GM18873 (cell line): ENCODE results near the gene ADGRE1.

Experiments used
- ATAC-seq: cut with Tn5 transposase; IDR thresholded peaks from one replicate; pipeline ENCODE4 v1.9.1; 2021; ENCODE audit warnings: mild to moderate bottlenecking, moderate library complexity, moderate number of reproducible peaks; ENCODE audit not compliant: unreplicated experiment, low FRiP score

The ADGRE1 gene

DNA sequence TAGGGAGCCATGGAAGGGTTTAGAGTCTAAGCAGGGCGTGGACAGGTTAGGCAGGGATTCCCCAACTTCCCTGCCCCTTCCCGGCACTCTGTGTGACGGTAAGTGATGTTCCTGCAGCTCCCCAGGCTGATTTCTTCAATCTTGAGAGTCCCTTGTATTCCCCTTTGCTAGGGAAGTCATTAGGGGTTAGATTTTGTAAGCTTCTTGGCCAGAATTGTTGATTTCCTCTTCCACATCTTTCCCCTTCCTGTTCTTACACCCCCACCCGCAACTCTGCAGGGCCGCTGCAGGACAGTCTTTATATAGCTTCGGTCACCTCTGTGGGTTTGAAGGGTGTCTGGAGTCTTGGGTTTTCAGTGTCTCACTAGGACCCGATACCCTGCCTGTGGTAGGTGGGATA is 10.6 kb upstream of the ADGRE1 start:
- no peak for ATAC-seq

DNA sequence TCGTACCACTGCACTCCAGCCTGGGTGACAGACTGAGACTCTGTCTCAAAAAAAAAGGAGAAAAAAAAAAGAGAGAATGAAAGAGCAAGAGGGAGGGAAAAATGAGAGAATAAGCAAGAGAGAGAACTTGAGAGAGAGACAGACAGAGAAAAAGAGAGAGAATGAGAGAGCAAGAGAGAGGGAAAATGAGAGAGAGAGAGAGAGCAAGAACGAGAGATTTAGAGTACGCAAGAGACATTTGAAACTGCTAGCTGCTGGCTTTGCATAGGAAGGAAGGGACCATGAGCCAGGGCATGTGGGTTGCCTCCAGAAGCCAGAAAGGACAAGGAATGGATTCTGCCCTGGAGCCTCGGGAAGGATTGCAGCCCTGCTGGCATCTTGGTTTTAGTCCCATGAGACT is 9.6 kb upstream of the ADGRE1 start:
- ATAC-seq: no peak

DNA sequence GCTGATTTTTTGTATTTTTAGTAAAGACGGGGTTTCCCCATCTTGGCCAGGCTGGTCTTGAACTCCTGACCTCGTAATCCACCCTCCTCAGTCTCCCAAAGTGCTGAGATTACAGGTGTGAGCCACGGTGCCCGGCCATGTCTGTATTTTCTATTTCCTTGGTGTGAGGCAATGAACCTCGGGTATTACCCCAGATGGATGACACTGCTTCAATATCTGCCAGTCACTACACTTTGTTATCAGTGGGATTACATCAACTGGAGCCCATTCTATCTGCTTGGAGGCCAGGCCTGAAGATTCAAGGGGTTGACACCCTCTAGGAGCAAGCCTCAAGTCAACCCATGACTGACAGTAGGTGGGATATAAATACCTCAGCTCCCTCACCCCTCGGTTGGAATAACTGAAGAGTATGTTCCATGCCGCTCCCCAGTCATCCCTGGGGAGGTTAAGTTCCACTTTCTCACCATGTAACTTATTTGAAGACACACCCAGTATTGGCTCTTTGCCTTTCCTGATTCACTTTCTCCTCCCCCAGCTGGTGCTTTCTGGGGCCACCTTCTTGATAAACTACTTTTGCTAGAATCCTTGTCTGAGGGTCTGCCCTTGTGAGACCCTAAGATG is 992 bp upstream of the ADGRE1 start:
- ATAC-seq: no peak

DNA sequence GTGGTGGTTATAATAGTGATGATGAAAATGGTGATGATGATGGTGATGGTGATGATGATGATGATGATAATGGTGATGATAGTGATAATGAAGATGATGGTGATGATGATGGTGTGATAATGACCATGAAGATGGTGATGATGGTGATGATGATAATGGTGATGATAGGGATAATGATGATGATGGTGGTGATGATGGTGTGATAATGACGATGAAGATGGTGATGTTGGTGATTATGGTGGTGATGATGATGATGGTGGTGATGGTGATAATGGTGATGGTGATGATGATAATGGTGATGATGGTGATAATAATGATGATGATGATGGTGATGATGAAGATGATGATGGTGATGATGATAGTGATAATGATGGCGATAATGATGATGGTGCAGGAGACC is 1.6 kb downstream of the ADGRE1 start:
- ATAC-seq: no peak

DNA sequence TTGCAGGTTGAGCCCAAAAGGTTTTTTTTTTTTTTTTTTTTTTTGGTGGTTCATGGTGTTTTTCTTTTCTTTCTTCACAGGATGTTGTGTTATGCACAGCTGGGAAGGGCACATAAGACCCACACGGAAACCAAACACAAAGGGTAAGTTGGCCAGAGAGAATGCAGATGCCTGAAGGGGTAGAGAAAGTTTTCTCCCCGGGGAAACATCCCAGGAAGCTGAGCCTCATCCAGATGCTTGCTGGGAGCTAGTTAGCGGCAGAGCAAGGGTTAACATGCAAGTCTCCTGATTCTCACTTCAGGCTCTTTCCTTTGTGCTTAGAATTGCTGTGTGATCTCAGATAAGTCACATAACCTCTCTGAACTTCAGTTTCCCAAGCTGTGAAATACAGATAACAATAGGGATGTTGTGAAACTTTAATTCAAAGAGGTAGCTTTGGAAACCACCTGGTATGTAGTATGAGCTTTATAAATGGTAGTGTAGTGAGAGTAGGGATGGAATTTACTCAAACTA is 3.1 kb downstream of the ADGRE1 start:
- ATAC-seq: no peak

DNA sequence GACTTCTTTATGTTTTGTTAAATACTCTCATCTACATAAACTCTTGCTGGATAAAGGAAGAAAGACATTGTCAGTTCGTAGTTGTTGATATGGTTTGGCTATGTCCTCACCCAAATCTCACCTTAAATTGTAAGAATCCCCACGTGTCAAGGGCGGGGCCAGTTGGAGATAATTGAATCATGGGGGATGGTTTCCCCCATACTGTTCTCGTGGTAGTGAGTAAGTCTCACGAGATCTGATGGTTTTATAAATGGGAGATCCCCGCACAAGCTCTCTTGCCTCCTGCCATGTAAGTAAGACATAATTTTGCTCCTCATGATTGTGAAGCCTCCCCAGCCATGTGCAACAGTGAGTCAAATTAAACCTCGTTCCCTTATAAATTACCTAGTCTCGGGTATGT is 3.6 kb downstream of the ADGRE1 start:
- ATAC-seq: no peak

DNA sequence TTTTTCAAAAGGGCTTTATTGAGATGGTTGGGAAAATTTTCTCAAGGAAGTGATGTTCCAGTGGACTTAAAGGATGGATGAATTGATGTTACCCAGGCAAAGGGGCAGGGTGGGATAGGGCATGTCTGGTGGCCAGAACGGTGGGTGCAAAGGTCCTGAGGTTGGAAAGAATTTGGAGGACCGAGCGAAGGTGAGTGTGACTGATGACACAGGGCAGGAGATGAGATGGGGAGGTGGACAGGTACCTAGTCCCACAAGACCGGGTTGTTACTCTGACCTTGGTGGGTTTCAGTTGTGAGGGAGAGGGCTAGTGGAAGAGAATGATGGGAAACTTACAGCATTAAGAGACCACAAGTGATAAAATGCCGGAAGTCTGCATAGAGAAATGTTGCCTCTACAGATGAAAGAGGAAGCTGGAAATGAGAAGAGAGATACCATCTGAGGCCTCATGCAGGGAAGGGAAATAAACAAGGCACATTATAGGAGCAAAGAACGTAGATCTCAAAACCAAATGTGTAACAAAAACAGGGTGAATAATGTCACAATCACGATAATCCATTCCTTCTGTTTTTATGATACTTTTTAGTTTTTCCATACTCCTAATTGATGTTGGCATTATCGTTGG is 4.5 kb downstream of the ADGRE1 start:
- no peak for ATAC-seq

DNA sequence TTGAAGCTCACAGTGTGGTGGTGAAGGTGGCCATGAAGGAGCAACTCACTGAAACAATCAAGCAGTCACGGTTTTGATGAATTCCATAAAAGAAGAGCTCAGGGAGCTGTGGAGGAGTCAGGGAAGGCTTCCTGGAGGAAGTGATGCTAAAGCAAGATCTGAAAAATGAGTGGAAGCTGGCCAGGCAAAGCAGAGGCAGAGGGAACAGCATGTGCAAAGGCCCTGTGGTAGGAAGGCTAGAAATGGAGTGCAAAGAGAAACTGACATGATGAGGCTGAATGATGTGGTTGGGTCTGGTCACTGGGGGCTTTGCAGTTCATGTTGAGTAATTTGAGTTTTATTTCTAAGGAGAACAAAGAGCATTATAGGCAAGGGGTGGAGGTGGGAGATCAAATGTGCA is 6.9 kb downstream of the ADGRE1 start:
- ATAC-seq: no peak

DNA sequence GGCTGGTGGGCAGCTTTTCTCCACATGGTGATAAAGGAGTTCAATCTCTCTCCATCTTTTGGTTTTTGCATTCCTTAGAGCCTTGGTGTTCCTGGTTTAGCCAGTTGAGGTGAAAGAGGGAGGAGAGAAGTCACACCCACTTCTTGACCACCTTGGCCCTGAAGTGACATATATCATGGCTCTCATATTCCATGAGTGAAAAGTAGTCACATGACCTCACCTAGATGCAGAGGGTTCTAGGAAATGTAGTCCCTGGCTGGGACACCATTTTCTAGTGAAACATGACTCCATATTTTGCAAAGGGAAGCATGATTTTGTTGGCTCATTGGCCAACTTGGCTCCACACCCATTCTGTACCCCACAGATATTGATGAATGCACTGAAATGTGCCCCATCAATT is 16.1 kb downstream of the ADGRE1 start:
- ATAC-seq: no peak

DNA sequence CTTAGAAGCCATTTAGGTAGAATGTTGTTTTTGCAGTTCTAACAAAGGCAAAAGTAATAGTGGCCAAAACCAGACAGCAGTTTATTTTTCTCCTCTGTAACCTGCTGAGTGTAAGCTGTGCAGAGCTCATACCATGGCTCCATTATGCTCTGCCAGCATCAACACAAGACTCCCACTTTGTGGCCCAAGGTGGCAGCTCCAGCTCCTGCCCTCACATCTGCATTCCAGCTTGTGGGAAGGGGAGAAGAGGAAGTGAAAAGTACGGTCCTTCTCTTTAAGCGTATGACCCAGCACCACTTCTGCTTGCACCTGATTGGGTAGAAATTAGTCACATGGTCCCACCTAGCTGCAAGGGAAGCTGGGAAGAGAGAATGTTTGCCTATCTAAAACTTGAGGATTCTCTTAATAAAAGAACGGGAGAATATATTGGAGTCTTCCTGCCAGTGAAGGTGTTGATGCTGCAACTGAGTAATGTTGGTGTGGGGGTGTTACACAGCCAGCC is 19.2 kb downstream of the ADGRE1 start:
- no peak for ATAC-seq

DNA sequence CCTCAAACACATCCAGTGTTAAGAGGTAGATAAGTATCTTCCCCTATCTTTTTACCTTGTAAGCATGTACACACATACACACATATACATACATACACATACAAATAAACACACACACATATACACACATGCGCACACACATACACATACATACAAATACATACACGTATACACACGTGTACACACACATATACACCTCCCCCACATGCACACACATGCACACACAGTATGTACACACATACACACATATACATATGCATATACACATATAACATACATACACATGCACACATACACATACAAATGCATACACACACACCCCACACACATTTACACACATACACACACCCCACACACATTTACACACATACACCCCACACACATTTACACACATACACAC is 24.1 kb downstream of the ADGRE1 start:
- ATAC-seq: no peak

DNA sequence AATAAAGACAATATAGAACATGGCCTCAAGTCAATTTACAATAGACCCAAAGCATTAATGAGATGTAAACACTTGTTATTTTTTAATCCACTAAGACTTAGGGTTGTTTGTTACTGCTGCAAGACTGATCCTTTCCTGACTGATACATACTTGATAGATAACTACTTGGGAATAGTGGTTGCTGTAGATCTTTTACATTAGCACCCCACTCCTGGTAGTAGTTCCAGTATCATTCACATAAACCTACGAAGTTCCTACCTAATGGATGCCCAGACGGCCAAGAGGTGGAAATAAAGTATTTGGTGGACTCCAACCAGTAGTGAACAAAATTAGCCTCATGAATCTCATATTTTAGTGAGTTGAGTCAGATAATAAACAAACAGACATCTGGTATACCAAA is 26.9 kb downstream of the ADGRE1 start:
- ATAC-seq: no peak

DNA sequence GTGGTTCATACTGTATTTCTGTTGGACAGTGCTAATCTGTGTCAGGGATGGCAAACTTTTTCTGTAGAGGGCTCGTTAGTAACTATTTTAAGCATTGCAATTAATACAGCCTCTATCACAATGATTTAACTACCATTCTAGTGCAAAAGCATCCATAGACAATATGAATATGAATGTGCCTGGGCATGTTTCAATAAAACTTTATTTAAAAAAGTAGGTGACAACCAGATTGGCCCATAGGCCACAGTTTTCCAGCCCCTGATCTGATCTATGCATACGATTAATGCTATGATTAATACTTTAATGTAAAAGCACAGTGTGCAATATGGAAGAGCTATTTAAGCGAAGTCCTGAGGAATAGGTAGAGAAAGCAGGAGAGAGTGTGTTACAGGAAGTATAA is 29.6 kb downstream of the ADGRE1 start:
- ATAC-seq: no peak

DNA sequence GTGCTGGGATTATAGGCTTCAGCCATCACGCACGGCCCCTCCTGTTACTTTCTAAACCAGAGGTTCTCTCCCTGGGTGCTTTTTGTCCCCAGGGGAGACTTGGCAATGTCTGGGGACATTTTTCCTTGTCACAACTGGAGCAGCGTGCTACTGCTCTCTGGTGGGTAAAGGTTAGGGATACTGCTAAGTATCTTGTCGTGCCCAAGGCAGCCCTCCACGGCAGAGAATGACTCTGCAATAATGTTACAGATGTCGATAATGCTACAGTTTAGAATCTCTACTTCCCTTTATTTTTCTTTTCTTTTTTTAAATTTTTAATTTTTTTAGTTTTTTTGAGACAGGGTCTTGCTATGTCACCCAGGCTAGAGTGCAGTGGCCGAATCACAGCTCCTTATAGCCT is 38.0 kb downstream of the ADGRE1 start:
- no peak for ATAC-seq

DNA sequence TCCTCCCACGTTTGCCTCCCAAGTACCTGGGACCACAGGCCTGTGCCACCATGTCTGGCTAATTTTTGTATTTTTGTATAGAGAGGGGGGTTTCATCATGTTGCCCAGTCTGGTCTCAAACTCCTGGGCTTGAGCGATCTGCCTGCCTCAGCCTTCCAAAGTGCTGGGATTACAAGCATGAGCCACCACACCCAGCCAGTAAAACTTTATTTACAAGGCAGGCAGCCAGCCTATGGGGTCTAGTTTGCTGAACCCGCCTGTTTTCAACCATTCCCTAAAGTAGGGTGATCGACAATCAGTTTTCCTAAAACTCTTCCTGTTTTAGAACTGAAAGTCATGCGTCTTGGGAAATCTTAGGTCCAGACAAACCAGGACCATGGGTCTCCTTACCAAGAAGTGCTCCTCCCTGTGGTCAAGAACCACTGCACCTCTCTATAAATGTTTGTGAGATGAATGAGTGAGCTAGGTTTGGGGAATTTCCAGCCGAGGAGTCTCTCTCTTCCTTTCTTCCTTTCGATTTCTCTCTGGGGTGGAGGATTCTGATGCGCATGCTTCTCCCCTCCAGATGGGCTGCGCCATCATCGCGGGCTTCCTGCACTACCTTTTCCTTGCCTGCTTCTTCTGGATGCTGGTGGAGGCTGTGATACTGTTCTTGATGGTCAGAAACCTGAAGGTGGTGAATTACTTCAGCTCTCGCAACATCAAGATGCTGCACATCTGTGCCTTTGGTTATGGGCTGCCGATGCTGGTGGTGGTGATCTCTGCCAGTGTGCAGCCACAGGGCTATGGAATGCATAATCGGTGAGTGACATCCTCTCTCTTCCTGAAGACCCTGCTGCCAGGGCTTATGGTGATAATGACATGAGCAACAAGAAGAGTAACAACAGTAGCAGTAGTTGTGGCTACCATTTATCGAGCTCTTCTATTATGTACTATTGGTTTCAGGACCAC is 38.7 kb downstream of the ADGRE1 start:
- no peak for ATAC-seq

DNA sequence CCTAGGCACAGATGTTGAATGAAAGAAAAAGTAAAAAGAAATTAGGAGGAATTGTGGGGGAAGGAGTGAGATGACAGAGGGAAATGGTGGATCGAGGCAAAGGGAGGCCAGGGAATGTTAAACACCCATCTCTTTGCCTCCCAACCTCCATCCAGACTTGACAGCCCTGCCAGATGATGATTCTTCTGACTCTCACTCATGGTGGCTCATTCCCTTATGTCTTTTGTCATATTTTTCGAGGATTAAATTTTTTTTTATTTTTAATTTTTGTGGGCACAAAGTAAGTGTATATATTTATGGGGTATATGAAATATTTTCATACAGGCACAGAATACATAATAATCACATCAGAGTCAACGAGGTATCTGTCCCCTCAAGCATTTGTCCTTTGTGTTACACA is 42.8 kb downstream of the ADGRE1 start:
- no peak for ATAC-seq

DNA sequence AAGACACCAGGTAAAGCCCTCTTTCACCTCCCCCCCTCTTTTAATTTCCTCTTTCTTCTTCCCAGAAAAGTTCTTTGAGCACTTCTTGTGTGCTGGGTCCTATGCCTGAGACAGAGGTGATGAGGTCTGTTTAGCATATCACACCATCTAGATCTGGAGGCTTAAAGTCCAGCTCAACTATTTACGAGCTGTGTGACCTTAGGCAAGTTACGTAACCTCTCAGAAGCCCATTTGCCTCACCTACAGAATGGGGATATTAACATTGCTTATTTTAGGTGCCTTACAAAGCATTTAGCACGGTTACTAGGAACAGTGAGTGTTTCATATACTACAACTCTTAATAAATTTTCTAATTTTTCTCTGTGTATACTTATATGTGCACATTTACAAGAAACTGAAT is 47.7 kb downstream of the ADGRE1 start:
- ATAC-seq: no peak

DNA sequence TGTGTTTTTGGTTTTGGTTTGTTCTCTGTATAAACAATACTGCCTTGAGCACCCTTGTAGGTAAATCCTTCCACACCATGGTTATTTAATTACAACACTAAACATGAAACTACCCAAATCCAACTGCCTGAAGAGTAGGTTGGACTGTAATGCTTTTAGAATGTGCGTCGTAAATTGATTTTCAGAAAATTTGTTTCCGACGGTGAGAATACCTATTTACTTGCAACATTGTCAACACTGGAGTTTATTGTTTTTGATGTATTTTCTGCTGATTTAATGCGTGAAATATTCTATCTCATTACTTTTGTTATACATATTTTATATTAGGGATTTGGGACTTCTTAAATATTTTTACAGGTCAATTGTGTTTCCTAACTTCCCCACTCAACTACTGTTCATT is 48.2 kb downstream of the ADGRE1 start:
- no peak for ATAC-seq

DNA sequence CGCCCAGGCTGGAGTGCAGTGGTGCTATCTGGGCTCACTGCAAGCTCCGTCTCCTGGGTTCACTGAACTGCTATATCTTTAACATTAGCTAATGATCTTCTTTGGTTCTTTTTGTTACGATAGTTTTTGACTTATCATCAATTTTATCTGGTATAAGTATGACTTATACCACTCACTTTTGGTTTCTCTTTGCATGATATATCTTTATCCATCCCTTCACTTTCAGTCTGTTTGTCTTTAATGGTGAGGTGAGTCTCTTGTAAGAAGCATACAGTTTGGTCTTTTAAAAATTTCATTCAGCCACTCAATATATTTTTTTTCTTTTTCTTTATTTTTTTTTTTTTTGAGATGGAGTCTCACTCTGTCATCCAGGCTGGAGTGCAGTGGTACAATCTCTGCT is 58.4 kb downstream of the ADGRE1 start:
- no peak for ATAC-seq

DNA sequence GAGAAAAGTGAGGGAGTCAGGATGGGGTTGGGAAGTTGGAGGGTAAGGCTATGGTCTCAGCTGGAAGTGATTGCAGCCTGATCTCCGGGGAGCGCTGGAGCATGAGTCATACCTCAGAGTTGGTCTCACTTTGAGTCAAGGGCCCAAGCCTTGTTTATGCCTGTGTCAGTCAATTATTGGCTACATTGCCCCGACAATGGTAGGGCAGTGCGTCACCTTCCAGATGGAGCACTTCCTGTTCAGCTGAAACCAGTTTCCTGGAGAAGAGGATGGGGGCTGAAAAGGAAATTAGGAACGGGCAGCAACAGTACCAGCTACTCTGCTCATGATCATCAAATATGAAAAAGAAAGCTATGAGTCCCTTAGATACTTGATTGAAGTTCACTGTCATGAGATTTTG is 60.4 kb downstream of the ADGRE1 start:
- no peak for ATAC-seq

DNA sequence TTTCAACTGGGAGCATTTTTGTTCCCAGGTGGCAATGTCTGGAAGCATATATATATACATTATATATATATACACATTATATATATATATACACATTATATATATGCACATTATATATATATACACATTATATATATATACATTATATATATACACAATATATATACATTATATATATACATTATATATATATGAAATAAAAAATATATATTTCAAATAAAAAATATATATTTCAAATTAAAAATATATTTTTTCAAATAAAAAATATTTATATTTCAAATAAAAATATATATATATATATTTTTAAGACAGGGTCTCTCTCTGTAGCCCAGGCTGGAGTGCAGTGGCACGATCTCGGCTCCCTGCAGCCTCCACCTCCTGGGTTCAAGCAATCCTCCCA is 61.5 kb downstream of the ADGRE1 start:
- no peak for ATAC-seq
